PFSK-1 (cell line): ENCODE results near the gene SFT2D1.

Source experiments
- POLR2AphosphoS5 ChIP-seq: IDR thresholded peaks from 2 replicates; pipeline ENCODE4 v1.6.1; 2012; ENCODE audit warnings: low read depth, mild to moderate bottlenecking, control low read depth, low read length, moderate library complexity
- SIN3A ChIP-seq: IDR thresholded peaks from 2 replicates; pipeline ENCODE4 v1.6.1; 2012; ENCODE audit warnings: mild to moderate bottlenecking, low read length, moderate library complexity, borderline replicate concordance; ENCODE audit not compliant: insufficient read depth
- TAF1 ChIP-seq: IDR thresholded peaks from 2 replicates; pipeline ENCODE4 v1.6.1; 2012; ENCODE audit warnings: low read length, control low read depth, borderline replicate concordance; ENCODE audit not compliant: insufficient read depth

DNA sequence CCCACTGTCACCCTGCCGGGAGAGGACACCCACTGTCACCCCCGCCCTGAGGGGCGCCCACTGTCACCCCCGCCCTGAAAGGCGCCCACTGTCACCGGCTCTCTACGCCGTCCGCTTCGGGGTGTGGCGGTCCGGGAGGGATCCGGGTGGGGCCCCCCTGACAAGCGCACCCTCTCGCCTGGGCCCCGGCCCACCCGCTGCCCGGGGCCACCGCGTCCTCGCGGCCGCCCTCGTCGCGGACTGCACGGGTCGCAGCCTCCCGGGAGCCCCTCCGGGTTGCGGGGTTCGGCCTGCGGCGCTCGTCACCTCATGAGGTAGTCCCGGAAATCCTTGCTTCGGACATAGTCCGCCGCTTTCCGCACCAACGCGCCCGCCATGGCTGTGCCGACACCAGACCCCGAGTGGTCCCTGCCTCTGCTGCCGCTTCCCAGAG is 40.2 kb upstream of the SFT2D1 start:
- TF ChIP-seq TAF1 (no peak), SIN3A (no peak), POLR2AphosphoS5 (no peak; the same call in 1 of the 2 replicates)
